AG04450 (cell line): ENCODE results near the gene ABI1. TPM values are rescaled to one million over a fixed set of nuclear protein-coding genes. Genes with fewer than 3 reads are reported as not detected.

Experiments
- CTCF ChIA-PET: fragments of 300-600, 350-600 bp; formaldehyde crosslinking; extraction: SDS; loops from one replicate; lab custom pipeline; 2022; ENCODE audit warnings: antibody characterized with exemption, inconsistent platforms; lab: Charles Lee
- POLR2A ChIA-PET: fragments of 350-600 bp; formaldehyde crosslinking; extraction: SDS; loops from one replicate; lab custom pipeline; 2021; ENCODE audit warnings: antibody characterized with exemption, inconsistent platforms; lab: Yijun Ruan, JAX
- DNase-seq: peaks from one replicate; pipeline ENCODE4 v3.0.0-alpha.2; 2011; ENCODE audit warnings: low read depth, low spot score
- H3K27ac ChIP-seq: one replicate; pipeline ENCODE4 v1.5.1; 2012; ENCODE audit warnings: low read depth, low read length, control low read depth
- H3K27me3 ChIP-seq: one replicate; pipeline ENCODE4 v1.6.0; 2012; ENCODE audit warnings: low read length; ENCODE audit not compliant: control insufficient read depth, insufficient read depth
- H3K4me3 ChIP-seq: 2 replicates; pipeline ENCODE4 v1.5.1; 2011; ENCODE audit warnings: mild to moderate bottlenecking, low read depth, low read length, control low read depth
- H3K9me3 ChIP-seq: 2 replicates; pipeline ENCODE4 v1.5.1; 2012; ENCODE audit warnings: low read length; ENCODE audit not compliant: control insufficient read depth, insufficient read depth
- polyA plus RNA-seq: library from polyadenylated mRNA; depleted of rRNA; stranded (reverse); fragments of >200 nt; gene quantifications from 2 replicates; pipeline ENCODE4 v1.2.3, GENCODE V29; 2011
- TF ChIP-seq, protein P1 (sequence below): IDR thresholded peaks from 2 replicates; pipeline ENCODE4 v1.5.1; 2011; ENCODE audit warnings: low read depth, low read length, control low read depth, inconsistent platforms

Gene ABI1
- polyA plus RNA-seq, 1 experiment = 64.2 TPM

DNA sequence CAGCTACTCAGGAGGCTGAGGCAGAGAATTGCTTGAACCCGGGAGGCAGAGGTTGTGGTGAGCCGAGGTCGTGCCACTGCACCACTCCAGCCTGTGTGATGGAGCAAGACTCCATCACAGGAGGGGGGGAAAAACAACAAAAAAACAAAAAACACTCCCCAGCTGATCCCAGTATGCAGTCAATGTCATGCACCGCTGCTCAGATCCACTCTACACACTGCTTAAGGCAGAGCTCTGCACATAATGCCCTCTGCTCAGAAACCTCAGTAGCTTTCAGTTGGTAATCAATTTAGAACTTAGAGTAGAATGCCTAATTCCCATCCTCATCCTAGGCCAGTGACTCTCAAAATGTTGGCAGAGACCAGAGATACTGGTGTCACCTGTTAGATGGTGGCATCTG is 119.4 kb downstream of the ABI1 start:
- POLR2A ChIA-PET = no interaction called here
- CTCF ChIA-PET = no interaction called here
- no peaks in the 10 kb centered on the region for H3K27me3 ChIP-seq
- H3K9me3 ChIP-seq = no peaks in the 10 kb centered on the region; the same call in 1 of the 2 replicates
- no peak overlapping the region for H3K27ac ChIP-seq
- no peak overlapping the region for H3K4me3 ChIP-seq
- DNase-seq = no peak
- TF ChIP-seq, protein P1, sequence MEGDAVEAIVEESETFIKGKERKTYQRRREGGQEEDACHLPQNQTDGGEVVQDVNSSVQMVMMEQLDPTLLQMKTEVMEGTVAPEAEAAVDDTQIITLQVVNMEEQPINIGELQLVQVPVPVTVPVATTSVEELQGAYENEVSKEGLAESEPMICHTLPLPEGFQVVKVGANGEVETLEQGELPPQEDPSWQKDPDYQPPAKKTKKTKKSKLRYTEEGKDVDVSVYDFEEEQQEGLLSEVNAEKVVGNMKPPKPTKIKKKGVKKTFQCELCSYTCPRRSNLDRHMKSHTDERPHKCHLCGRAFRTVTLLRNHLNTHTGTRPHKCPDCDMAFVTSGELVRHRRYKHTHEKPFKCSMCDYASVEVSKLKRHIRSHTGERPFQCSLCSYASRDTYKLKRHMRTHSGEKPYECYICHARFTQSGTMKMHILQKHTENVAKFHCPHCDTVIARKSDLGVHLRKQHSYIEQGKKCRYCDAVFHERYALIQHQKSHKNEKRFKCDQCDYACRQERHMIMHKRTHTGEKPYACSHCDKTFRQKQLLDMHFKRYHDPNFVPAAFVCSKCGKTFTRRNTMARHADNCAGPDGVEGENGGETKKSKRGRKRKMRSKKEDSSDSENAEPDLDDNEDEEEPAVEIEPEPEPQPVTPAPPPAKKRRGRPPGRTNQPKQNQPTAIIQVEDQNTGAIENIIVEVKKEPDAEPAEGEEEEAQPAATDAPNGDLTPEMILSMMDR = no peak

DNA sequence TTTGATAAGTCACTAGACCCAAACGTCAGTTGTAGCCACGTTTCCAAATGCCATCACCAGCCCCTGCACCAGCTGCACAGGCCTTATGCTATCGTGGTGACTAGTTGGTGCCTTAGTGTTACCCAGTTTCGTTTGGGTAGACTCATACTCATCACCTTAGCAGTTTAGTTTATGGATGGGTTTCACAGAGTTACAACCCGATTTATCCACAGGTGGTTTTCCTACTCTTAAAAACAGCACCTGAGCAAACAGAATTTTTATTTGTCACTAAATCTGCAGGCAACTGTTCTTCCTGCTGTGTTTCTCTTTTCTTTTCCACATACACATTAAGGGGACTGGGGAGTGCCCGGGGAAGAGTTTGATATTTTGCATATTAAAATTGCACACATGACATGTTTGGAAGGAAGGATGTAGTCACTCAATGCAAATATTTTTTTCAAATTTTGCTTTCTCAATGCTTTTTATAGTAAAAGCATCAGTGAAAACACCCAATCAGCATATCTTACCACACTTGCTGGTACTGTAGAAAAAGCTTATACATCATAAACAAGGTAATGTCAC is 121.6 kb downstream of the ABI1 start:
- no peak for DNase-seq
- CTCF ChIA-PET = interaction anchor here (2.9 kb wide), 1 partner anchor 143 kb away, joined by 9 read pairs; no protein-coding TSS in a partner anchor
- POLR2A ChIA-PET = no interaction called here
- H3K9me3 ChIP-seq = no peaks in the 10 kb centered on the region
- no peaks in the 10 kb centered on the region for H3K27me3 ChIP-seq
- no peak overlapping the region for H3K4me3 ChIP-seq
- H3K27ac ChIP-seq = no peak overlapping the region
- TF ChIP-seq, protein P1 = no peak

DNA sequence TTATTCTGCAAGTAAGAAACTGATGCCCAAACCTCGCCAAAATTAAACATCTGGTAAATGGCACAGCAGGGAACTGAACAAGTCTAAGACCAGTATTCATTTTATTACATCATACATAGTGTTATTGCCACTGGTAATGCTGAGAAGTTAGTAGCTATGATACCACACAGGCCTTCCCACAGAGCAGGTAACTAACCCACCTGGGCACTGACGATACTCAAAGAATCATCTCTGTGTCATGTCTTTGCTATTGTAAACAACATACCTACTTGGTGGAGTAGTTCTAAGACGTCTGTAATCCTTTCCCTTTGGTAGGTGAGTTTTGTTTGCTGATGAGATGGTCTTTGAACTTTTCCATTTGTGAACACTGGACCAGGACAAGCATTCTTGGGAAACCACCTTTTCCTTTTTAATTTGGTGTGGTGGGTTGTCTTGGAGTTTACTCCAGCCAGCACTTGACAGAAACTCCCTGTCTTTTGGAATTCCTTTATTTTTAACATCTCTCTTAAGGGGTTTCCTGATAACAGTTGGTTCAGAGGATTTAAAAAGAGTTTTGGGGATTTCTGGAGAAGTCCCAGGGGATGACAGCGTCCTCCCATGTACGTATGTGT is 122.4 kb downstream of the ABI1 start:
- H3K27ac ChIP-seq = no peak overlapping the region
- no peak for DNase-seq

DNA sequence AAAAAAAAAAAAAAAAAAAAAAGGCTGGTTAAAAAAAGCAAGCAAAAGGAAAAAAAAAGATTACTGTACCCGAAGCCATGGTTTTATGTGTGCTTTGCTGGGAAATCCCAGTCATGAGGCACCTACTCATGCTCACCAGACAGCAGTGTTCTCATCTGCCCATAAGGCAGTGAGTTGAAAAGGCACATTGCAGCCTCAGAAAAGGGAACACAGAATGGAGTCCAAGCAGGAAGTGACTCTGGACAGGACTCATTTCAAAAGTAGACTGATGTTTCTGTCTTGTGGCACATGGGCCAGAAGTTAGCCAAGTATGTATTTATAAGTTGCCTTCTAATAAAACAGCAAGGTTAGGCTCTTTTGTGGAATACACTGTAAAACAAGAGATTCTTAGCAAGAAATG is 123.0 kb downstream of the ABI1 start:
- DNase-seq = no peak
- no peaks in the 10 kb centered on the region for H3K27me3 ChIP-seq
- ChIA-PET POLR2A (no interaction called here), CTCF (no interaction called here)
- no peak overlapping the region for H3K4me3 ChIP-seq
- TF ChIP-seq, protein P1 = no peak
- no peaks in the 10 kb centered on the region for H3K9me3 ChIP-seq
- no peak overlapping the region for H3K27ac ChIP-seq

More for the DNA sequence above, 122.4 kb downstream of the ABI1 start:
- ChIA-PET CTCF (interaction anchor here (2.9 kb wide), 1 partner anchor 144 kb away, joined by 9 read pairs; no protein-coding TSS in a partner anchor), POLR2A (no interaction called here)
- Histone ChIP-seq H3K4me3 (no peak overlapping the region), H3K9me3 (no peaks in the 10 kb centered on the region), H3K27me3 (no peaks in the 10 kb centered on the region)
- TF ChIP-seq, protein P1 = no peak

DNA sequence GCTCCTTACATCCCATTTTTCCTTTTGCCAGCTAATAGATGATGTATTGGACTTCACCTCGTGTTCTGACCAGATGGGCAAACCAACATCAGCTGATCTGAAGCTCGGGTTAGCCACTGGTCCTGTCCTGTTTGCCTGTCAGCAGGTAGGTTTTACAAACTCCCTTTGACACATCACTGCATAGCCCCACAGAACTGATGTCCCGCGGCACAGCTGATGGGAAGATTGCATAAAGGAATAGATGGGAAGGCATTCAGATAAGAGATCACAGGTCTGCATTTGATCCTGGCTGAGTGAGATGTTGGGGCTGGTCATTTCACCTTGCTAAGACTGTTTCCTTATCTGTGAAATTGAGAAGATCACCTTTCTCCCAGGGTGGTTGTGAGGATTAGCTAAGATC is 125.3 kb downstream of the ABI1 start:
- ChIA-PET CTCF (interaction anchor here (1.0 to 3.0 kb wide), 6 partner anchors 9 to 147 kb away, joined by 3 to 20 read pairs (median 4); no protein-coding TSS in a partner anchor), POLR2A (no interaction called here)
- H3K9me3 ChIP-seq = no peaks in the 10 kb centered on the region
- no peak overlapping the region for H3K4me3 ChIP-seq
- DNase-seq = no peak
- TF ChIP-seq, protein P1 = no peak
- H3K27ac ChIP-seq = no peak overlapping the region
- H3K27me3 ChIP-seq = no peaks in the 10 kb centered on the region
